ENCODE data around the gene ETS1.

ETS1 gene

GRCh38 chr11:128615076-128615475, 27.7 kb upstream of the ETS1 start:
- Histone ChIP-seq H3K36me3 (ENCODE audit: control insufficient read depth in 2 of 2, insufficient read depth in 1 of 2, low read length in 2 of 2) (no peaks in the 10 kb centered on the region), H3K4me3 (ENCODE audit: low read depth, low read length) (no peak overlapping the region), H3K27ac (ENCODE audit: extremely low read depth, low read depth, low read length) (no peak overlapping the region), H3K4me1 (ENCODE audit: control insufficient read depth, insufficient read depth, low read length) (no peaks in the 10 kb centered on the region), H3K9me3 (ENCODE audit: control insufficient read depth, insufficient read depth, low read depth, low read length) (no peaks in the 10 kb centered on the region)
- POLR2A ChIA-PET, result no interaction called here
- CTCF ChIA-PET, result interaction anchor here (0.6 kb wide), 1 partner anchor 464 kb away, joined by 3 read pairs; no protein-coding TSS in a partner anchor
- TF ChIP-seq CTCF (tag by site-specific recombination; IDR thresholded peaks at IDR 0.05), result no peak
- TF ChIP-seq ZNF544 (tag by site-specific recombination; IDR thresholded peaks at IDR 0.05), result no peak
- no peak for TF ChIP-seq ZFP69B (tag by site-specific recombination; IDR thresholded peaks at IDR 0.05)
- no peak for TF ChIP-seq ZNF473 (tag by site-specific recombination; IDR thresholded peaks at IDR 0.05)
- TF ChIP-seq ZNF404 (tag by site-specific recombination; IDR thresholded peaks at IDR 0.05), result no peak
- TF ChIP-seq ZNF148 (tag by site-specific recombination; IDR thresholded peaks at IDR 0.05; ENCODE audit: borderline replicate concordance), result no peak
- no peak for TF ChIP-seq ZNF248 (tag by site-specific recombination; IDR thresholded peaks at IDR 0.05)
- TF ChIP-seq BCL11B (tag by site-specific recombination; IDR thresholded peaks at IDR 0.05; ENCODE audit: low read depth), result no peak
- no peak for TF ChIP-seq ZNF692 (tag by site-specific recombination; IDR thresholded peaks at IDR 0.05)
- TF ChIP-seq ZSCAN23 (tag by site-specific recombination; IDR thresholded peaks at IDR 0.05), result no peak
- TF ChIP-seq ZNF433 (tag by site-specific recombination; IDR thresholded peaks at IDR 0.05; ENCODE audit: low read depth), result no peak
- no peak for TF ChIP-seq ZNF280D (tag by site-specific recombination; IDR thresholded peaks at IDR 0.05)
- TF ChIP-seq ZNF112 (tag by site-specific recombination; IDR thresholded peaks at IDR 0.05), result no peak
- TF ChIP-seq GLIS1 (tag by site-specific recombination; IDR thresholded peaks at IDR 0.05), result no peak
- no peak for TF ChIP-seq PBX3 (CRISPR knock-in tag; IDR thresholded peaks at IDR 0.05)
- TF ChIP-seq ZNF704 (tag by site-specific recombination; IDR thresholded peaks at IDR 0.05), result no peak
- no peak for TF ChIP-seq ZNF169 (tag by site-specific recombination; IDR thresholded peaks at IDR 0.05)

All from HEK293 (cell line).